NCI-H774 (cell line): ENCODE data around the gene AKAP10.
"Not testable (repeated sequence)": the region's sequence is repeated elsewhere in the genome, so short reads cannot be mapped to it uniquely, and the experiment has no call there.

ENCODE experiments used
- DNase-seq: peaks from one replicate; lab custom pipeline; 2025; lab: John Stamatoyannopoulos, UW

Gene AKAP10

GRCh38 chr17:19867329-19868078 lies 110.1 kb downstream of the AKAP10 start, which contains the start of gene ULK2:
Gene ULK2, minus strand, starts transcription at chr17:19867936. Its CDS starts 519 bp downstream, at chr17:19867417.
- DNase-seq = peak; percentile 6

- no peak for DNase-seq
These were observed 110.6 kb downstream of the AKAP10 start for GRCh38 chr17:19867079-19867328.

- DNase-seq = no peak
These were observed 112.6 kb downstream of the AKAP10 start for GRCh38 chr17:19865021-19865420.

- DNase-seq = not testable (repeated sequence)
These were observed 116.9 kb downstream of the AKAP10 start for GRCh38 chr17:19860647-19861177.

- no peak for DNase-seq
These were observed 120.0 kb downstream of the AKAP10 start for GRCh38 chr17:19857640-19858039.
